GM18507 (cell line): Measurements from ENCODE around the gene NDUFS4.
A peak's percentile ranks its signal among the peaks of the same experiment; 100 is the strongest.
"Not testable (repeated sequence)": the region's sequence is repeated elsewhere in the genome, so short reads cannot be mapped to it uniquely, and the experiment has no call there.

Experiments used
- DNase-seq: peaks from one replicate; pipeline ENCODE4 v3.0.0; 2011; ENCODE audit warnings: low read depth; ENCODE audit not compliant: insufficient read length; ENCODE audit errors: extremely low spot score
- FAIRE-seq: peaks from 2 replicates; lab custom pipeline; 2011; peaks lifted over from hg19 to GRCh38; lab: Jason Lieb, UNC

The NDUFS4 gene

DNA sequence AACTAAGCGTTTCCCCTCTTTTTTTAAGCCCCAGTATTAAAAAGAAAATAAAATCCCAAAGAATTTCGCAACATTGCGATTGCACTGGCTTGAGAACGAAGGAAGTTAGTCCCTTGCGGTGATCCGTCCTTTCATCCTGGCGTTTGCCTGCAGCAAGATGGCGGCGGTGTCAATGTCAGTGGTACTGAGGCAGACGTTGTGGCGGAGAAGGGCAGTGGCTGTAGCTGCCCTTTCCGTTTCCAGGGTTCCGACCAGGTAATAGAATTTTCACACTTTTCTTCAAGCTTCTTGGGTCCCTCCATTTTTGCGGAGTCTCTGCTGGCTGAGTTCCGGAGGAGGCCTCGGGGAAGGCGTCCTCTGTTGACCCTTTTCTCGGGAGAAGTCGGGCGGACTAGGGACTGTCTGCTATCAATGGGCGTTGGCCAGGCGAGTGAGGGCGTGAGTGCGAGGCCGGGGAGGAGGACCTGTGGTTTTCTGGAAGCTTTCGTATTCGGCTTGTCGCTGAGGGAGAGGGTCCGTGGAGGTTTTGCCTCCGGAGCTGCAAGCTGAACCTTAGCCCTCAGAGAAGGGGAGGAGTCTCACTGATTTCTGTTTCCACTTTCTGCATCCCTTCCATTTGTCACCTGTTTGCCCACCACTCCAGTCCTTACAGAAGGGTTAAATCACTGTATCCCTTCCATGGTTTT, at the start of gene NDUFS4:
NDUFS4 (plus strand) TSS at position 134 of the 686 bp plus-strand sequence; CDS start at position 158, 24 bp downstream.
- DNase-seq: peak; percentile 22
- FAIRE-seq: peak; percentile 94

DNA sequence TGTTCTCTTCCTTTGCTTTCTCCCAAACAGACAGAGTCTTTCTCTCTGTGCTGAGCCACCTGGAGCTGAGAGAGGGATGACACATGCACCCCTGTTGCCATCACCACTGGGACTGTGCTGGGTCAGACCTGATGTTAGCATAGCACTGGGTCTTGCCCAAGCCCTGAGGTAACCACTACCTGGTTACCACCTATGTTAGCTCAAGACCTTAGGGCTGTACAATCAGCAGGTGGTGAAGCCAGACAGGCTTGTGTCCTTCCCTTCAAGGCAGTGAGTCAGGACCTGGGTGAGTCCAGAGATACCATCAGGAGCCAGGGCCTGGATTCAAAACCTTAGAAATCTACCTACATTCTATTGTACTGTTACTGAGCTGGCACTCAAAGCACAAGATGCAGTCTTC, 47.9 kb upstream of the NDUFS4 start:
- FAIRE-seq (no peak), DNase-seq (no peak)

DNA sequence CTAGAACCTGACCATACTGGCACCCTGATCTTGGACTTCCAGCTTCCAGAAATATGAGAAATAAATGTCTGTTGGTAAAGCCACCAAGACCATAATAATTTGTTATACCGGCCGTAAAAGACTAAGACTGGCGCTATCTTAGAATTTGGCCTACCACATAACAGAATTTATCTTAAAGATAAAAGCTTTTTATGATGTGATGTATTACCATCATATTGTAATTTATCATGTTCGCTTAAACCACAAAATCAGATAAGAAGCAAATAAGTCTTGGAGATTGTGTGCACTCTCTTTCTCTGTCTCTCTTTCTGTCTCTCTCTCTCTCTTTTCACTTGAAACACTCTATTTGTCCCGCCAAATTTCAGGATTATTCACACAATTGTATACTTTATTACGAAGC, 44.5 kb upstream of the NDUFS4 start:
- FAIRE-seq (no peak), DNase-seq (no peak)

DNA sequence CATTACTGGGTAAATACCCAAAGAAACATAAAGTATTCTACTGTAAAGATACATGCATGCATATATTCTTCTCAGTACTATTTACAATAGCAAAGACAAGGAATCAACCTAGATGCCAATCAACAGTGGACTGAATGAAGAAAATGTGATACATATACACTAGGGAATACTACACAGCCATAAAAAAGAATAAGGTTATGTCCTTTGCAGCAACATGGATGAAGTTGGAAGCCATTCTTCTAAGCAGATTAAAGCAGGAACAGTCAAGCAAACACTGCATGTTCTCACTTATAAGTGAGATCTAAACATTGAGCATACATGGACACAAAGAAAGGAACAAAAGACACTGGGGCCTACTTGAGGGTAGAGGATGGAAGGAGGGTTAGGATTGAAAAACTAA, 39.6 kb upstream of the NDUFS4 start:
- no peak for FAIRE-seq
- no peak for DNase-seq

DNA sequence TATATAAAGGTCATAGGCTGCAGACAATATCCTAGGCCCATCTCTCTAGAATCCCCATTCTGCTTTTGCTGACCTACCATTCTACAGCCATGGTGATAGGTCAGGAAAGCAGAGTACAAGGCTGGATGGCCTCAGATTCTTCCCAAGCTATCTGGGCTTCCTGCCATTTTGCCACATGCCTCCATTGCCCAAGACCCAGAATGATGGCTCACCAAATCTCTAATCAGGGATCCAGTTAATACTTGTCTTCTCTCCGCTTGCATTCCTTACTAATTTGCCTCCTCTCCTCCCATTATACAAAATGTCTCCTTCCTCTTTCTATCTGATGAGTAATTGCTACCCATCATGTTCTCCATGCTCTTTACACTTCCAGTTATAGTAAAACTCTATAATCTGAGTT, 22.7 kb upstream of the NDUFS4 start:
- DNase-seq (no peak), FAIRE-seq (no peak)

DNA sequence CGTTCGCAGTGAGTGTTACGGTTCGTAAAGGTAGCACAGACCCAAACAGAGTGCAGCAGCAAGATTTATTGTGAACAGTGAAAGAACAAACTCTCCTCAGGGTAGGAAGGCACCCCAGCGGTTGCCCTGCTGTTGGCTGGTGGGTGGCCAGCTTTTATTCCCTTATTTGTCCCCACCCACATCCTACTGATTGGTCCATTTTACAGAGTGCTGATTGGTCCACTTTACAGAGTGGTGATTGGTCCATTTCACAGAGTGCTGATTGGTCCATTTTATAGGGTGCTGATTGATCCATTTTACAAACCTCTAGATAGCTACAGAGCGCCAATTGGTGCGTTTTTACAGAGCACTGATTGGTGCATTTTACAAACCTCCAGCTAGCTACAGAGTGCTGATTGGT, 19.7 kb upstream of the NDUFS4 start:
- FAIRE-seq, DNase-seq: not testable (repeated sequence)

DNA sequence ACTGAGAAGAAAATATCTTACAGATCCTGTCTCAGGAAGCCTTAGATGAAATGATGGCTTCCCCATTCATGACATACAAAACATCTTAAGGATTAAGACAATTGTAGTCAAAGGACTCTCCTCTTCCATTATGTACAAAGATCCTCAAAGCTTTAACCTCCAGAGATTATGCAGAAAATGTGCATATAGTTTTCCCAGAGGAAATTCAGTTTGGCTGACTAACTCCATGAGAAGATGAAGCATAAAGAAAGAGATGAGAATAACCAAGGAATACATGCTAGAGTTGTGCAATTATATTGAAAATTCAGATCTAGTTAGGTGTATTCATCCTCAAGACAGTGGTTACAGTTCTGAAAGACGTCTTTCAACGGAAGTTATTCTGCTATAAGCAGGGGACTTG, 18.6 kb upstream of the NDUFS4 start:
- DNase-seq (no peak), FAIRE-seq (no peak)

DNA sequence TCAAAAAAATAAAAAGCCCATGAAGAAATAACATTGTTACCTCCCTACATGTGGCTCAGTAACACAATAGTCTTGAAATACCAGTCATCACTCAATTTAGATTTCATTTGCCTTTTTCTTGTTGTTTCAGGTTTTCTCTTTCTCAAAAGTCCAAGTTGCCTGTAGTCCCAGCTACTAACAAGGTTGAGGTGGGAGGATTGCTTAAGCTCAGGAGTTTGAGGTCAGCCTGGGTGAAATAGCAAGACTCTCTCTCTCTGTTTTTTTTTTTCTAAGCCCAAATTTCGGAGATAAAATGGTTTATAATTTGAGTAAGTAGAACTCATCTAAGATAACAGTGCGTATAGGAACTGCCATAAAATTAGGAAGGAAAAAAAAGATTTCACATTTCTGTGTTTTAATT, 17.5 kb upstream of the NDUFS4 start:
- DNase-seq: no peak
- no peak for FAIRE-seq

DNA sequence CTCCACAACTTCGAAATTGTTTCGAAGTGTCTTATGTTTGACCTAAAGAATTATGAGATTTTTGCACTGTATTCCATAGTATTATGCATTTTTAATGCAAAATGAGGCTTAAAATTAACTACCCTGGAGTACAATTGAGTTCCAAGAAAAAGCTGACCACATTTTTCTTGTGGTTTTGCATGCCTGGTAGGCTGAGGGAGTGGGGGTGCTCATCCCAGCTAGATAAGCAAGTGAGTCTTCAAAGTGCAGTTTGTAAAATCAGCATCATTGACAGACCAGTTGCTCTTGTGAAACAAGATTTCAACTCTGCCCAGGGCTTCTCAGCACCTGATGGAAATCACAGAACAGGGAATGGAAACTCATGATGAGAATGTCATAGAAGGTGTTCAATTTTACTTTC, 17.0 kb upstream of the NDUFS4 start:
- DNase-seq (no peak), FAIRE-seq (no peak)

DNA sequence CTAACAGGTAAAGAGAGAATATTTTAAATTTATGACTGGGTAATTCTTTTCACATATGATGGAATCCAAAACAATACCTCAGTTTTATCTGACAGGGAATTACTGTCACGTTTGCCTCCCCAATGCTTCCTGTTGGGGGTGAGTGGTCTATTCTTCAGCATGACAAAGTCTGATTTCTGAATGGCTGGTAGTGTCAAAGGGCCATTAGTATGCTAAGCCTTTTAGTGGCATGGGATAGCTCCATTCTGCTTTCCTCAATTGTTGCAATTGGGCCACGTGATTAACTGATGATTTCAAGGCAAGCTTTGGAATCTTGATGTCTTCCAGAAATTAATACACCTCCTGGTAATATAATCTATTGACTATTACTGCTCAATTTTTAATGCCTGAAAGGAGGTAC, 14.7 kb upstream of the NDUFS4 start:
- no peak for FAIRE-seq
- no peak for DNase-seq

DNA sequence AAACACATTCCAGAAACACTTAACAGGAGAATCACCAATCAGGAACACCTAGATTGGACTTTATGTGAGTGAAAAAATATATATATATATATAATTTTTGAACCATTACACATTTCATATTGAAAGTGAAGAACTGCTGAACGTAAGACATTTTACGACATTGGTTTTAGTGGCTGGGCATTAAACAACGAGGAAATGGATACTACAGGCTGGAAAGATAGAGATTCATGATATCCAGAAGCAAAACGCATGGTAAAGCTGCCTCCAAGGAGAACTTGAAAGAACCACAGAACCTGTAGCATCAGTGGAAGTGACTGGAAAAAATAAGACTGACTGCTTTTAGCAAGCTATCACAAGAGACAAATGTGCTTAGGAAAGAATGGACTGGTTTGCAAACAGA, 13.2 kb upstream of the NDUFS4 start:
- DNase-seq: no peak
- FAIRE-seq: no peak

DNA sequence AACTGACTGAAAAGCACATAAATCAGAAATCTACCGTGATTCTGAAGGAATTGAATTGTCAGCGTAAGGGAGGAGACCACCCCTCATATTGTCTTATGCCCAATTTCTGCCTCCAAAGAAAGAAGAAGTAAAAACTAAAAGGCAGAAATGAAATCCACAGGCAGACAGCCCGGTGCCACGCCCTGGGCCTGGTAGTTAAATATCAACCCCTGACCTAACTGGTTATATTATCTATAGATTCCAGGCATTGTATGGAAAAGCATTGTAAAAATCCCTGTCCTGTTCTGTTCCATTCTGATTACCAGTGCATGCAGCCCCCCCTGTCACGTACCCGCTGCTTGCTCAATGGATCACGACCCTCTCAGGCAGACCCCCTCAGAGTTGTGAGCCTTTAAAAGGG, 11.9 kb upstream of the NDUFS4 start:
- FAIRE-seq, DNase-seq: not testable (repeated sequence)

DNA sequence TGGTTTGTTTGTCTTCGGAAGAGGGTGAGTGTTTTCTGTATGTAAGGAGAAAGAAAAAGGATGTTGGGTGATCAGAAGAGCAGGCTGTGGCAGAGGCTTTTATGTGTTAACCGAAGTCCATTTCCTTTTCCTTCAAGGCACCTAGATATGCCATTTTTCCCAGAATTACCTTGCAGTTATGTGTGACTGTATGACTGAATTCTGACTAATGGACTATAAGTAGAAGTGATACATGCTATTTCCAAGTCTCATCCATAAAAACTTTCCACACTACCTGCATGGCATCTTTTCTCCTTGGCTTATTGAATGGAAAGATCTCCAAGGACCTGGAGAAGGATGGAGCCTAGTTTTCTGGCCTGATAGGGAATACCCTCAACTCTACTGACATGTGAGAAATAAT, 10.6 kb upstream of the NDUFS4 start:
- no peak for FAIRE-seq

DNA sequence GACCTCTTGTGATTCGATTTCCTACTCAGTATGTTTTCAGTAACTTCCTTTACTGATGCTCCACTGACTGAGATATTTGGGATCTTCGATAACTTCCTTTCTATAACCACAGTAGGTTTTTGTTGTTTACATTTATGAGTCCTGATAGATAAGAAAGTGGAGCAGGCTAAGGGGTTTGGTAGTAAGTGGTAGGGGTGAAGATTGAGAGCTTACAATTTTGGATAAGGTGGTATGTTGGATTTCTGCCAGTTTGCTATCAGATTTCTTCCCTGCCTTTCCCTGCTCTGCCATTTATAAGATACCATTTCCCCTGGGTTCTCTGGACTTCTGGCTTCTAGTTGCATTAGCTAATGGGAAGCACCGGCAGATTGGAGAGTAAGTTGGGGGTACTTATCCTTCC, 7.9 kb upstream of the NDUFS4 start:
- no peak for FAIRE-seq

More for the DNA sequence above, 10.6 kb upstream of the NDUFS4 start:
- no peak for DNase-seq

DNA sequence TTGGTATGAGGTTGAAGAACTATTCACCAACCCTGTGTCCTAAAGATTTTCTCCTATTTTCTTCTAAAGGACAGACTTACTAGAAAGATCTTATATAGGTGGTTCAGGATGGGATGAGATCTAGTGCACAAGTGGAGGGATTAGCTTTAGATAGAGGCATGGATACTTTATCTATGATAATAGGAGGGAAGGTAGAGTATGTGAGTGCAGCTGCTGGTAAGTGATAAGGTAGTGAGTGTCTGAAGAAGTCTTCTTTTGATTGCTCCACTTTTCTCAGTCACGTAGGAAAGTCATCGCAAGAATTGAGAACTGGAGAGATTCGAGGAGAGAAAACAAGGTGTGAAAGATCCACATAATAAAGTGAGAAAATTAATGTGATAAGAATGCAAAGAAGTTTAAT, 6.0 kb upstream of the NDUFS4 start:
- DNase-seq (no peak), FAIRE-seq (no peak)

More for the DNA sequence above, 7.9 kb upstream of the NDUFS4 start:
- DNase-seq: no peak

DNA sequence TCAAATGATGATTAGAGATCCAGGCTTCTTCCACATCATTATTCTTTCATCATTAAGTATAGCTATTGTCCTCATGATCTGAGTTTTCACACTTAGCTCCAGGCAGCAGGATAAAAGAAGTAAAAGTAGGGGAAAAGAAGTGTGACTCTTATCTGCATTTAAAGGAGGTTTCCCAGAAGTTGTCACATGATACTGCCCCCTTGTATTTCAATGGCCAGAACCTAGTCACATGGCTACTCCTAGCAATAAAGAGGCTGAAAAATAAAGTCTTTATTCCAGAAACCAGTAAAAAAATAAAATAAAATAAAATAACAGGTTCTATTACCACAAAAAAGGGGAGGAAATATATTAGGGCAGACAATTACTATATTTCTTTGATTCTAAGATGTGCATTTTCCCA, 5.3 kb upstream of the NDUFS4 start:
- DNase-seq (no peak), FAIRE-seq (no peak)

DNA sequence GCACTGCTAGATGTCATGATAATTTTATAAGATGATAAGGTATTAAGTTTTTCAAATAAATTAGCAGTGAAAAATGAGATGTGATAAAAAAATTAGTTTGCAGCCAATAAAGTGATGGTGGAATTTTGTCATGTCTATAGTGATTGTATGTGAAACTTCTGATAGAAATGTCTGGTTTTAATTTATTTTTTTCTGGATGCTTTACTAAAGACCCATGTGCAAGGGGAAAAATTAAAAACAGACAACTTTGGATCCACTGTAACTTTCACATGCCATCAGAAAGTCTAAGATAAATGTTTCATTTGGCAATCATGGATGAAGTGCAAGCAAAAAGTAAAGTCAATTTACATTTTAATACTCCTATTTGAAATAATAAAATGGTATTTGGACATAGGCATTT, 4.4 kb upstream of the NDUFS4 start:
- DNase-seq (no peak), FAIRE-seq (no peak)

DNA sequence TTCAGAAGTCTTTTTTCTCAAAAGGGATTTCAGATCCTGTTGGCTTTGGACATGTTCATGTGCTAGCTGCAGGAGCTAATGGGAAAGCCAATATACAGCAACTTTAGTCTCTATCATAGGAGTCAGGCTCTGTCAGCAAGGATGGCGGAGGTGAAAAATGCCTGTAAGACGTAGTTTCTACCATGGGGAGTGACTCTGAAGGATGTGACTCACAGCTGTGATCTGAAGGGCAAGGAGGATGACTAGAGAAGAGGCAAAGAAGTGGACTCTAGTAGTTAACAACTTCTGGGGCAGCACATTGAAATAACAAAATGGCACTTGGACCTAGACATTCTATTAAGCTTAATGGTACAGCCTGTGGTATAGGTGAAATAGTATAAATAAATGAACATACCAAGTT, 3.1 kb upstream of the NDUFS4 start:
- DNase-seq (no peak), FAIRE-seq (no peak)

DNA sequence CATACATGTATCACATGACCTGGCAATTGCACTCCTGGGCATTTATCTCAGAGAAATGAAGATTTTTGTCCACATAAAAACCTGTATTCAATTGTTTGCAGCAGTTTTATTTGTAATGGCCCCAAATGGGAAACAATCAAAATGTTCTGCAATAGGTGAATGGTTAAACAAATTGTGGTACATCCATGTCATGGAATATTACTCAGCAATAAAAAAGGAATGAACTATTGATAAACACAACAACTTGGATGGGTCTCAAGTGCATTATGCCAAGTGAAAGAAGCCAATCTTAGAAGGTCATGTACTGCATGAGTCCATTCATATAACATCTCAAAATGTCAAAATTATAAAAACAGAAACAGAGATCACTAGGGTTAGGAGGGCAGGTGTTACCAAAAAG, 1.5 kb upstream of the NDUFS4 start:
- FAIRE-seq (no peak), DNase-seq (no peak)

DNA sequence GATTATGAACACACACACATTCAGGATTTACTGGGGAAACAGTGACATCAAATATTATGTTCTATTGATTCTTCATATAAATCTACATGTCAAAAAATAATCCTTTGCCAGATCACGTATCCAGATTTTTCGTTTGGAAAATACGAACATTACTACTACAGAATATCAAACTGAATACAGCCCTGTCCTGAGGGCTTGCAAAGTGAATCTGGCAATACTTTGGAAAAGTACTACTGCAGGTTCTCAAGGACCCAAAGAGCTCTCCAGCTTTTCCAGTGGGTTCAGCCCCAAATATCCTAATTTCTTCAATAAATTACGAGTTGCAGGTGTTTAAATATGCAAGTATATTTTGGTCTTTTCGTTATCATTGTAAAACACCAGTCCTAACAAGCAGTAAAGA, 411 bp upstream of the NDUFS4 start:
- FAIRE-seq (peak; percentile 29), DNase-seq (no peak)

DNA sequence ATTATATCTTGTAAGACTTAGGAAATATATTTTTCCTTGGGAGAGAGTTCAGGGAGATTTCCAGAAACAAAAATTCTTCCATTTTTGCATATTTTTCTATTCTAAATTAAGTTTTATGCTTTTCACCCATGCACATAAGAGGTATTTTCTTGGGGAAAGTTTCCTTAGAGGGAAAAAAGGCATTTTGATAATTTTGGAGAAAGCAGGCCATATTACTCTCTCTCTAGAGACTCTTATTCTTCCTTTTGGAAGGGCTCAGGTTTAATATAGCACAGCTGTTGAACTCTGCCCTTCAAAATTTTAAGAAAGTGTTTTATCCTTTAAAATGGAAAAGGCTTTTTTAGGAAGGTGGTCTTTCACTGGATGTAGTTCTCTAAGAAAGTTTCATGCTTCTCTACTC, 8.0 kb downstream of the NDUFS4 start:
- FAIRE-seq (no peak), DNase-seq (no peak)

DNA sequence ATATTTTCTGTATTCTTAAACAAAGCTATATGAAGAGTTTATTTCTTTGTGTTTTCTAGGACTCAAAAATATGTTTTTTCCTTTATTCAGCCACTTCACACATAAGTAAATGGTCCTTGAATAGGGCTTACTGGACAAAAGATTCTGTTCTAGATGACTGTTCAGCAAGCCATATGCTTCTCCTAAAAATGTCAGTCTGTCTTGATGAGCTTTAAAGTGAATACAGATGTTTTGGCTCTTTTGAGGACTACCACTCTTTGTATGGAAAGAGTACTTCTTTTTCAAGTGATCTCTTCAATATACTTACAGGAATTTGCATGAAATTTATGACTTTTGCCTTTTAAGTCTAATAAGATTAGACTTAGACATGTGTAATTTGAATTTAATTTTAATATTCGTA, 8.4 kb downstream of the NDUFS4 start:
- FAIRE-seq: no peak
- no peak for DNase-seq
